Measurements from ENCODE around the gene PCBP3. TPM values are rescaled to one million over a fixed set of nuclear protein-coding genes. Genes with fewer than 3 reads are reported as not detected.

The PCBP3 gene
- total and polyA plus RNA-seq, 2 of the 8 experiments (the other 6 are each of a cell fraction or from before 2014, with no cell fraction given), result 3.5 to 6.3 TPM

DNA sequence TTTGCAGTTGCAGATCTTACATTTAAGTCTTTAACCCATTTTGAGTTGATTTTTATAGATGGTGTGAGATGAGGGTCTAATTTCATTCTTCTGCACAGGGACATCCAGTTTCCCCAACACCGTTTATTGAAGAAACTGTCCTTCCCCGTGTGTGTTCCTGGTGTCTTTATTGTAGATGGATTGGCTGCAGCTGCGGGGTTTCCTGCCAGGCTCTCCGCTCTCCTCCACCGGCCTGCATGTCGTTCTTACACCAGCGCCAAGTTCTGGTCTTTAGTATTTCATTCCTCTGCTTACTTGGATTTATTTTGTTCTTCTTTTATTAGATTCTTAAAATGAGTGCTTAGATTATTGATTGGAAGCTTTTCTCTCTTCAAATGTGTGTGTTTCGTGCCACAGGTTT is 239.1 kb downstream of the PCBP3 start:
- Histone ChIP-seq H3K14ac (ENCODE audit: insufficient read length) (no peak overlapping the region), H2BK120ac (replicated peaks; ENCODE audit: low read depth, low read length) (no peak overlapping the region), H2AFZ (ENCODE audit: low read length) (no peak overlapping the region), H3K9ac (replicated peaks in 1 of 4; ENCODE audit: extremely low read depth in 1 of 4, low read depth in 3 of 4, low read length in 3 of 4) (no peak overlapping the region), H3K4me1 (replicated peaks in 1 of 4; ENCODE audit: control insufficient read depth in 3 of 4, insufficient read depth in 4 of 4, low read length in 3 of 4) (no peaks in the 10 kb centered on the region; a peak in 2 of 7 replicates), H3K4me2 (ENCODE audit: insufficient read depth in 1 of 2, low read depth in 2 of 2, low read length in 2 of 2) (no peak overlapping the region), H2AK5ac (ENCODE audit: low read depth, low read length) (no peak overlapping the region), H4K91ac (replicated peaks; ENCODE audit: insufficient read length, low read length) (no peak overlapping the region), H3K23ac (ENCODE audit: insufficient read length) (no peak overlapping the region), H3K79me2 (ENCODE audit: control insufficient read depth in 1 of 2, insufficient read depth in 2 of 2, low read length in 2 of 2) (no peaks in the 10 kb centered on the region), H2BK15ac (ENCODE audit: low read length) (no peak overlapping the region), H3K18ac (ENCODE audit: extremely low read depth, low read length) (no peak overlapping the region), H4K8ac (ENCODE audit: extremely low read depth, insufficient read depth, low read length) (no peak overlapping the region), H4K5ac (ENCODE audit: insufficient read length, low read depth, low read length) (no peak overlapping the region), H3K23me2 (ENCODE audit: low read depth, low read length) (no peaks in the 10 kb centered on the region), H3K36me3 (ENCODE audit: control insufficient read depth in 2 of 4, insufficient read depth in 4 of 4, low read length in 3 of 4) (no peaks in the 10 kb centered on the region), H3K79me1 (ENCODE audit: low read depth, low read length) (no peaks in the 10 kb centered on the region; the same call in 1 of the 2 replicates), H3K27me3 (replicated peaks in 1 of 4; ENCODE audit: control insufficient read depth in 3 of 4, extremely low read depth in 1 of 4, insufficient read depth in 3 of 4, low read length in 3 of 4) (no peaks in the 10 kb centered on the region), H2BK5ac (ENCODE audit: low read depth, low read length) (no peak overlapping the region), H3K27ac (ENCODE audit: low read depth, low read length) (no peak overlapping the region), H2BK20ac (ENCODE audit: low read length) (no peak overlapping the region), H3K9me3 (ENCODE audit: insufficient read depth in 2 of 2, low read depth in 1 of 2, low read length in 1 of 2) (no peaks in the 10 kb centered on the region), H4K20me1 (replicated peaks in 1 of 2; ENCODE audit: control insufficient read depth in 1 of 2, insufficient read depth in 2 of 2, low read length in 2 of 2) (no peaks in the 10 kb centered on the region), H3K4ac (replicated peaks; ENCODE audit: insufficient read length, low read depth, low read length) (no peak overlapping the region), H3K4me3 (ENCODE audit: extremely low read depth in 1 of 4, insufficient read depth in 2 of 4, low read depth in 3 of 4, low read length in 4 of 4) (no peak overlapping the region), H2BK12ac (ENCODE audit: low read depth, low read length) (no peak overlapping the region), H3K56ac (replicated peaks; ENCODE audit: insufficient read length, low read depth, low read length) (no peak overlapping the region)
- WGBS, 2 experiments (ENCODE audit: extremely low coverage in 1 of 2, insufficient coverage in 1 of 2, insufficient read length in 1 of 2, insufficient replicate concordance in 2 of 2, low coverage in 1 of 2, low lambda C conversion rate in 2 of 2, missing lambda C conversion rate in 1 of 2), result 92% methylated on average over 8 of the region's 8 CpGs; no CpG with 5 or more reads in 1 of the 2 experiments
- POLR2A ChIA-PET (ENCODE audit: partially characterized antibody), result no interaction called here
- FAIRE-seq (no peak), DNase-seq (ENCODE audit: low read depth in 1 of 2, low spot score in 2 of 2) (no peak)
- TF ChIP-seq MAFK (IDR thresholded peaks at IDR 0.05; ENCODE audit: low read depth, low read length), result no peak
- TF ChIP-seq SAP30 (IDR thresholded peaks at IDR 0.05; ENCODE audit: insufficient read depth, insufficient replicate concordance, low read length), result no peak
- CTCF ChIA-PET (ENCODE audit: partially characterized antibody), result interaction anchor here (1.8 to 3.3 kb wide), 2 partner anchors 12 to 61 kb away, joined by 6 to 29 read pairs; no protein-coding TSS in a partner anchor
